22Rv1 (cell line): ENCODE results near the gene NRCAM.
A peak's percentile ranks its signal among the peaks of the same experiment; 100 is the strongest.
"Not testable (repeated sequence)": the region's sequence is repeated elsewhere in the genome, so short reads cannot be mapped to it uniquely, and the experiment has no call there.

Source experiments
- H3K27ac ChIP-seq: fragments of 450-650 bp; 2 replicates; pipeline ENCODE4 v1.5.1; 2017
- ZFX ChIP-seq: fragments of 450-650 bp; IDR thresholded peaks from 2 replicates; pipeline ENCODE4 v1.6.1; 2017; ENCODE audit warnings: antibody characterized with exemption, borderline replicate concordance
- TF ChIP-seq, protein P1 (sequence below): fragments of 450-650 bp; IDR thresholded peaks from 2 replicates; pipeline ENCODE4 v1.5.1; 2017; ENCODE audit warnings: mild to moderate bottlenecking

NRCAM gene

GRCh38 chr7:108395426-108395825 is 60.8 kb downstream of the NRCAM start:
- no peak for TF ChIP-seq ZFX
- TF ChIP-seq, protein P1, sequence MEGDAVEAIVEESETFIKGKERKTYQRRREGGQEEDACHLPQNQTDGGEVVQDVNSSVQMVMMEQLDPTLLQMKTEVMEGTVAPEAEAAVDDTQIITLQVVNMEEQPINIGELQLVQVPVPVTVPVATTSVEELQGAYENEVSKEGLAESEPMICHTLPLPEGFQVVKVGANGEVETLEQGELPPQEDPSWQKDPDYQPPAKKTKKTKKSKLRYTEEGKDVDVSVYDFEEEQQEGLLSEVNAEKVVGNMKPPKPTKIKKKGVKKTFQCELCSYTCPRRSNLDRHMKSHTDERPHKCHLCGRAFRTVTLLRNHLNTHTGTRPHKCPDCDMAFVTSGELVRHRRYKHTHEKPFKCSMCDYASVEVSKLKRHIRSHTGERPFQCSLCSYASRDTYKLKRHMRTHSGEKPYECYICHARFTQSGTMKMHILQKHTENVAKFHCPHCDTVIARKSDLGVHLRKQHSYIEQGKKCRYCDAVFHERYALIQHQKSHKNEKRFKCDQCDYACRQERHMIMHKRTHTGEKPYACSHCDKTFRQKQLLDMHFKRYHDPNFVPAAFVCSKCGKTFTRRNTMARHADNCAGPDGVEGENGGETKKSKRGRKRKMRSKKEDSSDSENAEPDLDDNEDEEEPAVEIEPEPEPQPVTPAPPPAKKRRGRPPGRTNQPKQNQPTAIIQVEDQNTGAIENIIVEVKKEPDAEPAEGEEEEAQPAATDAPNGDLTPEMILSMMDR = no peak
- no peak overlapping the region for H3K27ac ChIP-seq

DNA sequence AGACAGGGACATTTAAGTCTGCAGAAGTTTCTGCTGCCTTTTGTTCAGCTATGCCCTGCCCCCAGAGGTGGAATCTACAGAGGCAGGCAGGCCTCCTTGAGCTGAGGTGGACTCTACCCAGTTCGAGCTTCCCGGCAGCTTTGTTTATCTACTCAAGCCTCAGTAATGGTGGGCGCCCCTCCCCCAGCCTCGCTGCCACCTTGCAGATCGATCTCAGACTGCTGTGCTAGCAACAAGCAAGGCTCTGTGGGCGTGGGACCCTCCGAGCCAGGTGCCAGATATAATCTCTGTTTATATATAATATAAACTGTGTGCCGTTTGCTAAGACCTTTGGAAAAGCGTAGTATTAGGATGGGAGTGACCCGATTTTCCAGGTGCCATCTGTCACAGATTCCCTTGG is 63.1 kb downstream of the NRCAM start:
- H3K27ac ChIP-seq = not testable (repeated sequence)

DNA sequence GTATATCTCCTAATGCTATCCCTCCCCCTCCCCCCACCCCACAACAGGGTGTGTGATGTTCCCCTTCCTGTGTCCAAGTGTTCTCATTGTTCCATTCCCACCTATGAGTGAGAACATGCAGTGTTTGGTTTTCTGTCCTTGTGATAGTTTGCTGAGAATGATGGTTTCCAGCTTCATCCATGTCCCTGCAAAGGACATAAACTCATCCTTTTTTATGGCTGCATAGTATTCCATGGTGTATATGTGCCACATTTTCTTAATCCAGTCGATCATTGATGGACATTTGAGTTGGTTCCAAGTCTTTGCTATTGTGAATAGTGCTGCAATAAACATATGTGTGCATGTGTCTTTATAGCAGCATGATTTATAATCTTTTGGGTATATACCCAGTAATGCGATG is 68.5 kb downstream of the NRCAM start:
- H3K27ac ChIP-seq = not testable (repeated sequence)

DNA sequence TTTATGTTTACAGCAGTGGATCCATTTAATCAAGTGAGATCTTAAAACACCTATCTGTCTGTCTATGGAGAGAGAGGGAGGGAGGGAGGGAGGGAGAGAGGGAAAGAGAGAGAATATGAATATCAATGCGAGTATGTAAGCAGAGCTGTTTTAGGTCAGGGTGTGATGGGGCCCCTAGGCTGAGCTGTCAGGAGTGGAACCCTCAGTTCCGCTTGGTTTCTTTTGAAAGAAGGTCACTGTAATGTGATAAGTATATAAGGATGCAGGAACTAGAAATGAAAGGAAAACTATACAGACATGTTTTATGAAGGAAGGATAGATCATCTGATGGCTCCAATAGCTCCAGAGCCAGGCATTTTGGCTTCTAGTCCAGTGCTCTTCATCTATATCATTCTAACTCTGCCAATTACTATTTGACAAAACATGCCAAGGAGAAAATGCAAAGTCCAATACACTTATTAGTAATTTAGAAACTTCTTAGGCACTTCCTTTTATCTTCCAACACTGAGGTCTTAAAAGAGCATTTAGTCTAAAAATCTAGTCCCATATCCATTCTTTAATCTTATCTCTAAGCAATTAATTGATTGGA is 70.3 kb downstream of the NRCAM start:
- H3K27ac ChIP-seq = no peak overlapping the region
- no peak for TF ChIP-seq ZFX
- TF ChIP-seq, protein P1 = no peak

DNA sequence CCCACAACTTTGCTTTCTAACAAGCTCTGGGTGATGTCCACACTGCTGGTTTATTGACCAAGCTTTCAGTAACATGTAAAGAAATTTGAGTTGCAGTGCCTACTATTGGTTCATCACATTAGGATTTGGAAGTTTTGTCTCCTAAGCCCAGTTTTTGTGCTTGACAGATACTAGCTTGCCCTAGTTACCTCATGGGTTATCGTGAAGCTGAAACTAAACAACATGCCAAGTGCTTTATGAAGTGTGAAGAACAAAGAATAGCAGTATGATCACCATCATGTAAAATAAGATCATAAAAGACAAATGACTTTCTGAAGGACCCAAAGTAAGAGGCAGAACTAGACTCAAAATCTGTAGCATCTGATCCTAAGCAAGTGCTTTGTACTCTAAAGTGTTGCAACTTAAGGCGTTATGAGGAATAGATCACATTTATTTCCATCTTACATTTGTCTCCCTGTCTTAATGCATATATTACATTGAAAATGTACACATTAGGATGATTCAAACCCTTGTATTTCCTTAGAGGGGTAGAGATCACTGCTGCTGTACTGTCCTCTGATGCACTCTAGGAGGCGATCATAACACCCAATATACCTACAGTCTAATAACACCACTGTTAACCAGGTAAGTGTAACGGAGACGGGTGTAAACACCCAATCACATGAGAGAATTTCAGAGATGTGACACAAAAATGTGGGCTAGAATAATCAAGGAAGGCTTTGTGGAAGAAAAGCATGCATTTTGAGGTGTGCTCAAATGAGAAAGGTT is 71.3 kb downstream of the NRCAM start:
- H3K27ac ChIP-seq = no peak overlapping the region
- TF ChIP-seq, protein P1 = peak; percentile 46
- TF ChIP-seq ZFX = no peak

GRCh38 chr7:108382932-108383331 is 73.3 kb downstream of the NRCAM start:
- no peak overlapping the region for H3K27ac ChIP-seq
- no peak for TF ChIP-seq ZFX
- TF ChIP-seq, protein P1 = no peak

GRCh38 chr7:108380517-108380916 is 75.7 kb downstream of the NRCAM start:
- no peak overlapping the region for H3K27ac ChIP-seq
- no peak for TF ChIP-seq ZFX
- TF ChIP-seq, protein P1 = no peak

DNA sequence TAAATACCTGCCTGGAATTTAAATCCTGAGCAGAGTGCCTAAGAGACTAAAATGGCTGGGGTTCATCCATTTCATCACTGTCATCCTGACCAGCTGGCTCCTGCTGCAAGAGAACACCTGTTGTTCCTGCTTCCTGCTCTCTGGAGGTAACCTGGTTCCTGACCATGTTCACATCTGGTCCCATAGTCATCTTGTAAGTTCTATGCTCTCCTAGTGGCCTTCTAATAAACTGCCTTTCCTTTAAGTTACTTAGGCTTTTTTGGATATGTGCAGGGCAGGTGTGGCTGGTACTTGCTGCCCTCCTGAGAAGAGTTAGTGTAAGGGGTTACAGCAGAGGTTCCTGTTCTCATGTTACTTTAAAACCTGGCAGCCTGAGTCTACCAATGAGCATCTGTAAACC is 80.0 kb downstream of the NRCAM start:
- TF ChIP-seq ZFX = no peak
- TF ChIP-seq, protein P1 = no peak
- H3K27ac ChIP-seq = no peak overlapping the region
